ENCODE results near the gene GLG1. TPM values are rescaled to one million over a fixed set of nuclear protein-coding genes. Genes with fewer than 3 reads are reported as not detected.

Gene GLG1
- total RNA-seq, 1 donor from 2014 or later: 49.6 TPM

DNA sequence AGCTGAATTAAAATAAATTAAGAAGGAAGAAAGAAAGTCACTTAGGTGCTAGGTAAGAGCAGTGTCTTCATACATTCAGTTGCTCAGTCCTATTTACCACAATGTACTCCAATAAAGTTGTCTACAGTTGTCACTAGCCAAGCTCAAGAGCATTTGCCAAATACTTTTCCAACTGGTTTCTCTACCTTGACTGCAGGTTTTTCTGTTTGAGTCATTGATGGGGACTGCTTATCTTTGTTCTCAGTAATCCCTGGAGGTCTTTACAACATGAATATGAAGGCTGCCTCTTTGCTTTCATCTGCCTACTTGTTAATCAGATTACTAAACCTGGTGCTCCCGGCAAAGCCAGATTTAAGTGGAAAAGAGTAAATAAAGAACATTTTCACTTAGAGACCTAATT lies 121.0 kb downstream of the GLG1 start:
- DNase-seq (ENCODE audit: low spot score): no peak
- no peak for ATAC-seq

DNA sequence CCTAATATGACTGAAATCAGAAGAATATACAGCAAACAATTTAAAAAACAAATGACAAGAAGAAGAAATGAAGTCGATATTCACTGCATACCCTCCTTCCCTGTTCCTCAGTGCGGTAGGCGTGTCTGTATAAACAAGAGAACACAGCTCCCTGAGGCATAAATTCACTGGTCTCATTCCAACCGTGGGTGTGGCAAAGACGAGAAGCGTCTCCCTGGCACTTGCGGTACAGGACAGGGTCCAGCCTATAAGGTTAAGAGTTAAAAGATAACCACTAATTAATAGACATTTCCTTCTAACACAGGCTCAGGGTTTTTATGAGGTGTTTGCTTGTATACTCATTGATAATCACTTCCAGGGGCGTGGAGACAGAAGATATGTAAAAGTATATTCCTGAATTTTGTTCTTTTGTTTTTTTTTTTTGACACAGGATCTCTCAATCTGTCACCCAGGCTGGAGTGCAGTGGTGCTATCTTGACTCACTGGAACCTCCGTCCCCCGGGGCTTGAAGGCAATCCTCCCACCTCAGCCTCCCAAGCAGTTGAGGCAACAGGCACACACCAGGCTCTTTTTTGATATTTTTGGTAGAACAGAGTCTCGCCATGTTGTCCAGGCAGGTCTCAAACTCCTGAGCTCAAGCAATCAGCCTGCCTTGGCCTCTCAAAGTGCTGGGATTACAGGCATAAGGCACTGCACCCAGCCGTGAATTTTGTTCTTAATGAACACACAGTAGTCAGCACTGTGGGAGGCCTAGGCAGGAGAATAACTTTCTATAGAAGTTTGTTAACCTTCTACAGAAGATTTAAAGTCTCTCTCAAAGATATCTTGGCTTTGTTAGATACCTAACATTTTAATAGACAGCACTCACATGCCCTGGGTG lies 126.5 kb downstream of the GLG1 start:
- DNase-seq (ENCODE audit: low spot score): no peak
- peak; percentile 32 for ATAC-seq

DNA sequence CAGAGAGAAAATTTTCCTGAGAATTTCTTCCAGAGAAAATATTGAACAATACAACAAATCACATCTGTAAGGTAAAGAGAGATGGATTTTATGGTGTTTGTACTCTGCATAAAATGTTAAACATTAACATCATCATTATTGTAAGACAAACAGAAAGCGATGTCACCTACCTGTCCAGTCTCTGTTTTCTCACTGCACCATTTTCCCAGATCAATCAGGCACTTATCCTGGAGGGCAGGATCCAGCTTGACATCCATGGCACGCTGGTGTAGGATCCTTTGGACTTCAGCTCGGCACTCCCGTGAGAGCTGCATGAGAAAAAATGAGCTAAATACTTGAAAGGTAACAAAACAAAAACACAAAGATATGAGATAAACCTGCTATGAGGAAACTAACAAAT lies 129.7 kb downstream of the GLG1 start:
- ATAC-seq: no peak
- no peak for DNase-seq (ENCODE audit: low spot score)

DNA sequence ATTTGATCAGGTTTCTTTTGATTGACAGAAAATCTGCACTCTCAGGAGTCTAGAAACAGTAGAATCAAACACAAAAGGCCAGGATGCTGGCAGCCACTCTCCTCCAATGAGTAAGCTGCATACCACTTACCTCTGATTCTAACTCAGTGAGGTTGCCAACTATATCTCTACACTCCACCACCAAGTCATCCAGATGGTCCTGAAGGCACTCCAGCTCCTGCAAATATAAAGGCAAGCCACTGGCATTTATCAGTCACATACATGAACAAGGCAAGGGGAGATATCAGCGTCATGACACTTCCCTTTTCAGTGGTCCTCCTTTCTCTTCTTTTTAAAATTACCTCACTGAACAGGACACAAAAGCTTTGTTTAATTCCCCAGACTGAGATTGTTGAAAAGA lies 132.5 kb downstream of the GLG1 start:
- ATAC-seq: no peak

DNA sequence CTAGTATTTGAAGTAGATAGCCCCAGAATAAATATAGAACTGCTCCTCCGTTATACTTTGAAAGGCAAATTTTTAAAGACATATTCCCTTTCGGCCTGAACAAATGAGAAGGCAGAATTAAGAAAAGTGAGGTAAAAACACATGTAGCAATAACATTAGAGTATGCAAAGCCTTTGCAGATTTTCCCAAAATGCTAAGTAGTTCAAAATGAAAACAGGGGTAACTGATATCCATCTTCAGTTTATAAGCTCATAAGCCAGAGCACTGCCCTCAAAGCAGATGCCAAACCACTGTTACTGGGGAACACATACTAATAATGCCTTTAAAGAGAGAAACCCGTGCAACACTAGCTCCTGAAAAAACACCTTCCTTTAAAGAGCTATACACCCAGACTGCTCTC lies 134.4 kb downstream of the GLG1 start:
- no peak for DNase-seq (ENCODE audit: low spot score)
- ATAC-seq: no peak

More for the DNA sequence above, 132.5 kb downstream of the GLG1 start:
- DNase-seq (ENCODE audit: low spot score): no peak

DNA sequence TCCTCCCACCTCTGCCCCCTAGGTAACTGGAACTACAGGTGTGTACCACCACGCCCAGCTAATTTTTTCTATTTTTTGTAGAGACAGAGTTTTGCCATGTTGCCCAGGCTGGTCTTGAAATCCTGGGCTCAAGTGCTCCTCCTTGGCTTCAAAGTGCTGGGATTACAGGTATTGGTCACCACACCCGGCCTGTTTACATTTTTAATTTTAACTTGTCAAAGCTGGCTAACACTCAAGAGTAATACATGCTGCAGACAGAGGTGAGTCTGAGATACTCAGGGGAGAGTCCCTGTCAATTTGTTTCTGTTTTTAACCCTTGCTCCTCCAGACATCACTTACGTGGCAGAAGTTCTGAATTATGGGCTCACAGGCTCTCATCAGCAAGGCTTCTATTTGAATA lies 134.9 kb downstream of the GLG1 start:
- DNase-seq (ENCODE audit: low spot score) (no peak), ATAC-seq (no peak)

DNA sequence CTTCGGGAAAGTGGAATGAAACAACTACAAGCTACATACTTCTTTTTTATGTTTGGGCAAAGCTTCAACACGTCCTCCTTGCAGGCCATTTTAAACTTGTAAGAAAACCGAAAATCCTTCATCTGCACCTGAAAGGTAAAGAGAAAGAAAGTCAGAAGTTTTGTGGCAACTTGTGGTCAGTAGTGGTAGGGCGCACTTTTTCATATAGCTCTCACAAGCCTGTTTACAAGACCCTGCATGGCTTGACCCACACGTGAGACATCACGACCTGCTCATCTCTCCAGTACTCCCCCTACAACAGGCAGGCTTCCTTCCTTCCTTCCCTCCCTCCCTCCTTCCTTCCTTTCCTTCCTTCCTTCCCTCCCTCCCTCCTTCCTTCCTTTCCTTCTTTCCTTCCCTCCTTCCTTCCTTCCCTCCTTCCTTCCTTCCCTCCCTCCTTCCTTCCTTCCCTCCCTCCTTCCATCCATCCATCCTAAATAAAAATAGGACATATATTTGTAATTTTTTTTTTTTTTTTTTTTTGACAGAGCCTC lies 136.9 kb downstream of the GLG1 start:
- DNase-seq (ENCODE audit: low spot score) (no peak), ATAC-seq (no peak)

DNA sequence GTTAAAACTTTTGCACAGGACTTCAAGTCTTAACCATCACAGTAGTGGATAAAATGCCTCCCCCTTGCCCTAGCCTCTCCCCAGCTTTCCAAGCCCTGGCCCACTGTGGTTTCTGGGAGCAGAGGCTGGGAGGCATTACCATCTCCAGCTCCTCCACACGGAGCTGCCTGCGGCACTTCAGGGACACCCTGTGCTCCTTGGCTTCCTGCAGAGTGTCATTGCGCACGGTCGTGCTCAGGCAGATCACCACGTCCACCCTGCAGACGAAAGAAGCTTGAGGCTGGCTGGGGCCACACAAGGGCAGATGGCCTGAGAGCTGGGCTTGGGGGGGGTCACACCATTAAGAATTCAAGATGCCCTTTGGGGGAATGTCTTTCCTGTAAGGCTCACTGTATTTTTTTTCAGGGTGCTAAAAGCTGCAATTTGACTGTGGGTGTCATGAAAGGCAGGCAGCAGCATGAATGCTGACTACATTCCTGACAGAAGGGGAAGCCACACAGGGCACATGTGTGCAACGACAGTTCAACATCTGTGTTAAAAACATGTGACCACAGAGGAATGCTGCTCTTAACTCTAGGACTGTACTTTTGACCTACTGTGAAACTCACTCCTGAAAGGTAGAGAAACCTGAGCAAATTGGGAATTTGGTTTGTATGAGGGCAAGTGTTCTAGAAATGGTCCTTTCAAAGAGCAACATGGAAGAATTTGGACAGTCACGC lies 137.9 kb downstream of the GLG1 start:
- ATAC-seq (no peak), DNase-seq (ENCODE audit: low spot score) (no peak)

- no peak for ATAC-seq
- DNase-seq (ENCODE audit: low spot score): no peak
These were observed 140.0 kb downstream of the GLG1 start for GRCh38 chr16:74466872-74467271.

DNA sequence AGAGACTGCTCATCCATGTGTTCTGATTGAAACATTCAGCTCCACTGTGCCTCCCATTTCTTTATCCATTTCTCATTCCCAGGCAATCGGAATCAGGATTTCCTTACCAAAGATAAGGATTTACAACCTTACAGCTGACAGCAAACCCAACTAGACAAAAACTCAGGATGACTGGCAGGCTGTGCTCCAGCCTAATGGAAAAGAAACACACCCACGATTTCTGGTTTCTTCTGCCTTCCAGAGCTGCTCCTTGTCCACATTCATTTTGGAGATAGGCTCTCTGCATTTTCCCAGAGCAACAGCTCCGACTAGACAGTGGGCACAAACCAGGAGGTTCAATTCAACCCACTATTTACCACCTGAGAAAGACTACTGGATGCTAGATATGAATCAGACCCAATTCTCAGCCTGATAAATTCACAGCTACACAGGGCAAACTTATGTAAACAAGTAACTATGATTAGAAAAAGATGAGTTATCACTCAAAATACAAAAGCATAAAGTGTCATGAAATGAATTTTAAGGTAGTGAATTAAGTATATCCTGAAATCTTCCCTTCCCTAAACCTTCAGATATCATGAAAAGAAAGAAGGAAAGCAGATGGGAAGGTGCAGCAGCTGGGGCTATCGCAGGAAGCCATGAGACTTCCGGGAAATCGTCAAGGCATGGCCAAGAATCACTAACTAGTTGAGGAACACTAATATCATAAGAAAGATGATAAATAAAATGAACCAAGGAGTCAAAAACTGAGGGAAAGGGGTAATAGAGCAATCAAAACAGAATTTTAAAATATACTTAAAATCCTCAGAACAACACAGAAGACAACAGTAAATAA lies 140.8 kb downstream of the GLG1 start:
- ATAC-seq (no peak), DNase-seq (ENCODE audit: low spot score) (no peak)

DNA sequence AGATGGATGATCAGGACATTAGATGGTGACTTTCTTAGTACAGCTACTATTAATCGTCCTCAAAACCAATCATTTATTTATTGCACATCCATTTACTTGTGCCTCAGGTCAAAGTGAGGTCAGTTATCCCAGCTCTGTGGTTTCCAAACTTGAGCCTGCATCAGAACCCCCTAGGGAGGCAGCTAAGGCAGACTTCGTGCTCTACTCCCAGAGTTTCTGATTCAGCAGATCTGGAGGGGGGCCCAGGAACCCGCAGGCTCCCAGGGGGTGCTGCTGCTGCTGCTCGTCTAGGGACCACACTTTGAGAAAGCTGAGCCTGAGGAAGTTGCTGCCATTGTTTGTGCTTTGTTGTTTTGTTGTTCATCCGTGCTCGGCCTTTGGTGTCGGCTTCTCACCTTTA lies 141.6 kb downstream of the GLG1 start:
- ATAC-seq: no peak

DNA sequence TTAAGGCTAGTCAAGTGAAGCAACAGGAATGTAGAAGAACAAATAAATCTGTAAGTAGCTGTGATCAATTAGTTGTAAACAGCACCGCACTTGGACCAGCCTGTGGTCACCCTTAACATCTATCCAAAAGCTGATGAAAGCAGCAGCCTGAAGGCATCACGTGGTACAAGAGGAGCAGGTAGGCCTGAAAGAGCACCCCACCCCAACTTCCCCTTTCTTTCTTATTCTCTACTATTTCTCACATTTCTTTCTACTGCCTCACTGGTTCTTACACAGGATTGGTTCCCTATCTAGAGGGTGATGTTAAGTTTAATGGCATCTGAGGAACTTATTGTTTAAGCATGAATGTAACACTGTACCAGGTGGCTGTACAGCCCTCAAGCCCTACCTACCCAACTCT lies 143.0 kb downstream of the GLG1 start:
- DNase-seq (ENCODE audit: low spot score) (no peak), ATAC-seq (no peak)

More for the DNA sequence above, 141.6 kb downstream of the GLG1 start:
- no peak for DNase-seq (ENCODE audit: low spot score)

GRCh38 chr16:74462361-74462760 lies 144.6 kb downstream of the GLG1 start:
- DNase-seq (ENCODE audit: low spot score): no peak
- no peak for ATAC-seq

DNA sequence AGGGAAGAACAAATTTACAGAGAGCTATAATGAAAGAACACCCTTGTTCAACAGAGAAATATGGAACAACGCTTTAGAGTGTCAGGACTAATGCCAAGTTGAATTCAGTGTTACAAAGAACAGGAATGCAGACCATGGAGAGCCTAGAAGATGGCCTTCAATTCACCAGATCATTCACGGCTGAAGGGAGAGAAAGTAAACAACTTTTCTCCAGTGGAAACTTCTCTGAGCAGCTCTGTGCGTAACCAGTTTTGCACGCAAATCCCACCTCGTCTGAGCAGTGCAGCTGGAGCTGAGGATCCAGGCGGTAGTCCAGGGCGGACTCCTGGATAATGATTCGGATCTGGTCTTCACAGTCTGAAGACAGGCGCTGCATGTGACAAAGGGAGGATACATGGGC lies 145.1 kb downstream of the GLG1 start:
- DNase-seq (ENCODE audit: low spot score) (no peak), ATAC-seq (no peak)

DNA sequence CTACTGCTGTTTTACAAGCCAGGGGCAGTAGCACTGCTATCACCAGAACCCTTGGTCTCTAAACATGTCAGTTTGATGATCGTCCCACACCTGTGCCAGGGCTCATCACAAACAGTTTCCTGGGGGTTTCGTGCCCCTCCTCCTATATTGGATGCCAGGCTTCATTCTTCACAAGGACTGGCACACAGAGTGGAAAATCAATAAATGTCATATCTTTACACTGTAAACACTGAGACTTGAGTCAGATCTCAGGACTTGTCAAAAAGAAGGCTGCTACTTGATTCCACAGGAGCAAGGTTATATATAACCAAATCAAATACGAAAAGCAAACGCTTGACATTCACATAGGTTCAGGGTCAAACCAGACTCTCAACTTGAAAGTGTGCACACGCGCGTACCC lies 146.4 kb downstream of the GLG1 start:
- DNase-seq (ENCODE audit: low spot score): no peak
- no peak for ATAC-seq

- ATAC-seq: no peak
- DNase-seq (ENCODE audit: low spot score): no peak
These were observed 150.7 kb downstream of the GLG1 start for GRCh38 chr16:74456290-74456625.

- DNase-seq (ENCODE audit: low spot score): no peak
- ATAC-seq: no peak
These were observed 151.2 kb downstream of the GLG1 start for GRCh38 chr16:74455619-74456289.

- no peak for DNase-seq (ENCODE audit: low spot score)
- ATAC-seq: no peak
These were observed 151.7 kb downstream of the GLG1 start for GRCh38 chr16:74455213-74455612.

GRCh38 chr16:74451951-74452758 lies 154.8 kb downstream of the GLG1 start:
- ATAC-seq (no peak), DNase-seq (ENCODE audit: low spot score) (no peak)

Data from left lobe of liver (tissue), 2 donors.